Thyroid gland (tissue), 4 donors: Measurements from ENCODE around the gene KHNYN. TPM values are rescaled to one million over a fixed set of nuclear protein-coding genes. Genes with fewer than 3 reads are reported as not detected.
A peak's percentile ranks its signal among the peaks of the same experiment; 100 is the strongest.

ENCODE experiments used
- DNase-seq, 2 donors: peaks; one replicate each; pipeline ENCODE4 v3.0.0-alpha.2; 2019
- H3K27ac ChIP-seq, 3 donors: fragments of 200-600 bp; sonication (generic); 1 replicate in 2 of 3; 2 replicates in 1 of 3; pipeline ENCODE4 v1.5.1; 2016 to 2019; ENCODE audit warnings: mild to moderate bottlenecking in 1 of 3, moderate library complexity in 1 of 3
- H3K27me3 ChIP-seq: fragments of 200-600 bp; sonication (generic); one replicate; pipeline ENCODE4 v1.5.1; 2019
- H3K36me3 ChIP-seq, 2 donors: fragments of 200-600 bp; sonication (generic); one replicate each; pipeline ENCODE4 v1.5.1; 2016 to 2019
- H3K4me1 ChIP-seq, 2 donors: fragments of 200-600 bp; sonication (generic); one replicate each; pipeline ENCODE4 v1.5.1; 2017 to 2019
- H3K4me3 ChIP-seq, 3 donors: fragments of 200-600 bp; sonication (generic); replicated peaks in 1 of 3; 1 replicate in 2 of 3; 2 replicates in 1 of 3; pipeline ENCODE4 v1.5.1; 2016; ENCODE audit warnings: mild to moderate bottlenecking in 1 of 3
- H3K9me3 ChIP-seq: fragments of 200-600 bp; sonication (generic); one replicate; pipeline ENCODE4 v1.5.1; 2017
- POLR2A ChIP-seq, 2 donors: fragments of 450-650 bp; IDR thresholded peaks; one replicate each; pipeline ENCODE4 v1.6.1; 2017; ENCODE audit warnings: antibody characterized with exemption in 2 of 2, mild to moderate bottlenecking in 2 of 2, moderate library complexity in 1 of 2
- WGBS, 2 donors: methylation state at CpG; one replicate each; pipeline ENCODE4 v1.1.5; 2017; 5-methylcytosine and 5-hydroxymethylcytosine counted together
- intact Hi-C: fragments of 100-400 bp; cut with DNase I; formaldehyde crosslinking; loops from one replicate; pipeline ENCODE4 v1.15.1; 2023
- total RNA-seq, 4 donors: library from RNA; depleted of rRNA; stranded (reverse); fragments of >200 nt; gene quantifications; one replicate each; pipeline ENCODE4 v1.2.3, GENCODE V29; 2016
- TF ChIP-seq, protein P1 (sequence below), 6 experiments: fragments of 200-600 bp in 3 of 6; fragments of 450-650 bp in 3 of 6; sonication (generic) in 3 of 6; IDR thresholded peaks; one replicate each; pipeline ENCODE4 v1.5.1; 2016 to 2019; ENCODE audit warnings: antibody characterized with exemption in 6 of 6, mild to moderate bottlenecking in 2 of 6, inconsistent platforms in 1 of 6, moderate library complexity in 1 of 6

The KHNYN gene
- total RNA-seq, 4 donors from 2014 or later: 46.9 to 75.0 (median 48.3) TPM

DNA sequence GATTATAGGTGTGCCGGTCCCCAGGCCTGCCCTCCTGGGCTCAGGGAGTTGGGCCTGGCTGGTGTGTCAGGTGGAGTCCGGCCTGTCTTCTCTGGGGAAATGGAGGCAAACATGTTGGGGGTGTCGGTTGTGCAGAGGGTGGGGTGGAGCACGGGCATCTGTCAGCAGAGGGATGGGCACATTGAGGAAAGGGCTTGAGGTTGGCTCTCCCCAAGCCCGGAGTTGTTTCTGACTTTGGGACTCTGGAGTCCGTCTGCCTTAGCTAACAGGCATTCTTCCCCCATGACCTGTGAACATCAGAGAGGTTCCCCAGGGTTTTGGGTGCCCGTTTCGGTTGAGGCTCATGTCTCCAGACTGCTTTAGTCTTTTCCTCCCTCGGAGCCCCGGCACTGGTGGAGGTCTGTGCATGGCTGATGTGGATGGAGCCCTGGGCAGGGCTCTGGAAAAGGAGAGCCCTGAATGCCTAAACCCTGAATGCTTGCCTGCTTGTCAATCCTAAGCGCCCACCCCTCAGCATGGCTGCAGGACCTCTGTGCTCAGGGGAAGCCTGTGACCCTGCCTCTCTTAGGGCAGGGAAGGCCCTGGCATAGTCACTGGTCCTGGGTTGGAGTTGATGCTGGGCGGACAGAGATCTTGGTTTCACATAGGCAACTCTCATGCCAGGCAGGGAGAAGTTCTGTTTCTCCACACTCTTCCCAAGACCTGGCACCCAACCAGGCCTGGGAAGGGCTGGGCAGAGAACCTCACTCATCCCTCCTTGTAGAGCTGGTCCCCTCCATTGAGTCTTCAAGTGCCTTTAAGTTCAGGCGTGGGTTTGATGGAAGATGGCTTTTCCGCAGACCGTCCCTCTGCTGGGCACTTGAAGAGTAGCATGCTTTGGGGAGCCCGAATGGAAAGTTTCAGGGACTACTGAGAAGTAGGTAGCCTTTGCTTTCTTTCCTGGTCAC, 18.0 kb upstream of the KHNYN start:
- H3K36me3 ChIP-seq: peaks cover 13 to 17% of the 10 kb centered on the region in 2 donors
- no peak overlapping the region for H3K4me3 ChIP-seq
- intact Hi-C loops: no loop called here
- H3K27me3 ChIP-seq: no peaks in the 10 kb centered on the region
- DNase-seq: peak; percentile 82 to 91
- H3K27ac ChIP-seq: peak overlapping the region in 2 of 3 donors; percentile 8 to 40
- H3K9me3 ChIP-seq: no peaks in the 10 kb centered on the region
- WGBS, 2 donors: 64 to 70% methylated on average over 12 to 16 of the region's 16 CpGs
- TF ChIP-seq, protein P1, sequence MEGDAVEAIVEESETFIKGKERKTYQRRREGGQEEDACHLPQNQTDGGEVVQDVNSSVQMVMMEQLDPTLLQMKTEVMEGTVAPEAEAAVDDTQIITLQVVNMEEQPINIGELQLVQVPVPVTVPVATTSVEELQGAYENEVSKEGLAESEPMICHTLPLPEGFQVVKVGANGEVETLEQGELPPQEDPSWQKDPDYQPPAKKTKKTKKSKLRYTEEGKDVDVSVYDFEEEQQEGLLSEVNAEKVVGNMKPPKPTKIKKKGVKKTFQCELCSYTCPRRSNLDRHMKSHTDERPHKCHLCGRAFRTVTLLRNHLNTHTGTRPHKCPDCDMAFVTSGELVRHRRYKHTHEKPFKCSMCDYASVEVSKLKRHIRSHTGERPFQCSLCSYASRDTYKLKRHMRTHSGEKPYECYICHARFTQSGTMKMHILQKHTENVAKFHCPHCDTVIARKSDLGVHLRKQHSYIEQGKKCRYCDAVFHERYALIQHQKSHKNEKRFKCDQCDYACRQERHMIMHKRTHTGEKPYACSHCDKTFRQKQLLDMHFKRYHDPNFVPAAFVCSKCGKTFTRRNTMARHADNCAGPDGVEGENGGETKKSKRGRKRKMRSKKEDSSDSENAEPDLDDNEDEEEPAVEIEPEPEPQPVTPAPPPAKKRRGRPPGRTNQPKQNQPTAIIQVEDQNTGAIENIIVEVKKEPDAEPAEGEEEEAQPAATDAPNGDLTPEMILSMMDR (IDR thresholded peaks at IDR 0.05): peak; percentile 36 to 80 (median 68)
- no peak for TF ChIP-seq POLR2A (IDR thresholded peaks at IDR 0.05)
- H3K4me1 ChIP-seq: peaks cover 6 to 9% of the 10 kb centered on the region in 2 donors

DNA sequence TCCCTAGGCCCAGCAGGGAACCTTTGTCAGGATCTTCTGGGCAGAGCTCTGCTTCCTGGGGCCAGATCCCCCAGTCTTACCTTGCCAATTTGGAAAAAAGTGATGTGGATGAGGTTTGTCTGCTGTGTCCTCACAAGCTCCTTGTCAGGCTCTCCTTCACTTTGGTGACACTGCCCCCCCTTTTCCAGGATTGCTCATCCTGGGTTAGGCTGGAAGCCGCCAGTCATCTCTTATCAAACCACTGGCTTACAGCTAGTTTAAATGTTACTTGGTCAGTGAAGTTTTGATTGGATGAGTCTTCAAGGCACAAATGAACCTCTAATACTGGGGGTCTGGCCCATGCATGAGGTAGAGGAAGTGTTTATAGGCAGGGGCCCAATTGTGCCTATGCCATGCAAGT, 15.7 kb upstream of the KHNYN start:
- intact Hi-C loops: no loop called here
- WGBS, 2 donors: 100% methylated on average over 1 of the region's 1 CpG

DNA sequence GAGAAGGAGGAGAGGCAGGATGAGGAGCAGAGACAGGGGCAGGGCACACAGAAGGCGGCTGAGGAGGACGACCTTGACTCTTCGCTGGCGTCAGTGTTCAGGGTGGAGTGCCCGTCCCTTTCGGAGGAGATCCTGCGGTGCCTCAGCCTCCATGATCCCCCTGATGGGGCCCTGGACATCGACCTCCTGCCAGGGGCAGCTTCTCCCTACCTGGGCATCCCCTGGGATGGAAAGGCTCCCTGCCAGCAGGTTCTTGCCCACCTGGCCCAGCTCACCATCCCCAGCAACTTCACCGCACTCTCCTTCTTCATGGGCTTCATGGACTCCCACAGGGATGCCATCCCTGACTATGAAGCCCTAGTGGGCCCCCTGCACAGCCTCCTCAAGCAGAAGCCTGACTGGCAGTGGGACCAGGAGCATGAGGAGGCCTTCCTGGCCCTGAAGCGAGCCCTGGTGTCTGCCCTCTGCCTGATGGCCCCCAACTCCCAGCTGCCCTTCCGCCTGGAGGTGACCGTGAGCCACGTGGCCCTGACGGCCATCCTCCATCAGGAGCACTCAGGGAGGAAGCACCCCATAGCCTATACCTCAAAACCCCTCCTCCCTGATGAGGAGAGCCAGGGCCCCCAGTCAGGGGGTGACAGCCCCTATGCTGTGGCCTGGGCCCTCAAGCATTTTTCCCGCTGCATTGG, 14.9 kb upstream of the KHNYN start:
- Histone ChIP-seq H3K9me3 (no peaks in the 10 kb centered on the region), H3K4me1 (peaks cover 9 to 22% of the 10 kb centered on the region in 2 donors), H3K27ac (no peak overlapping the region), H3K4me3 (no peak overlapping the region), H3K36me3 (peaks cover 0 to 3% of the 10 kb centered on the region in 2 donors), H3K27me3 (no peaks in the 10 kb centered on the region)
- 93 to 94% methylated on average over 14 of the region's 15 CpGs for WGBS, 2 donors
- TF ChIP-seq, protein P1 (IDR thresholded peaks at IDR 0.05): no peak
- TF ChIP-seq POLR2A (IDR thresholded peaks at IDR 0.05): no peak
- no peak for DNase-seq
- intact Hi-C loops: no loop called here

More for the DNA sequence above, 15.7 kb upstream of the KHNYN start:
- H3K9me3 ChIP-seq: no peaks in the 10 kb centered on the region
- TF ChIP-seq POLR2A (IDR thresholded peaks at IDR 0.05): no peak
- TF ChIP-seq, protein P1 (IDR thresholded peaks at IDR 0.05): no peak
- H3K4me1 ChIP-seq: peaks cover 9 to 20% of the 10 kb centered on the region in 2 donors
- no peak overlapping the region for H3K27ac ChIP-seq
- H3K27me3 ChIP-seq: no peaks in the 10 kb centered on the region
- no peak for DNase-seq
- H3K36me3 ChIP-seq: peaks cover 5 to 7% of the 10 kb centered on the region in 2 donors
- no peak overlapping the region for H3K4me3 ChIP-seq

DNA sequence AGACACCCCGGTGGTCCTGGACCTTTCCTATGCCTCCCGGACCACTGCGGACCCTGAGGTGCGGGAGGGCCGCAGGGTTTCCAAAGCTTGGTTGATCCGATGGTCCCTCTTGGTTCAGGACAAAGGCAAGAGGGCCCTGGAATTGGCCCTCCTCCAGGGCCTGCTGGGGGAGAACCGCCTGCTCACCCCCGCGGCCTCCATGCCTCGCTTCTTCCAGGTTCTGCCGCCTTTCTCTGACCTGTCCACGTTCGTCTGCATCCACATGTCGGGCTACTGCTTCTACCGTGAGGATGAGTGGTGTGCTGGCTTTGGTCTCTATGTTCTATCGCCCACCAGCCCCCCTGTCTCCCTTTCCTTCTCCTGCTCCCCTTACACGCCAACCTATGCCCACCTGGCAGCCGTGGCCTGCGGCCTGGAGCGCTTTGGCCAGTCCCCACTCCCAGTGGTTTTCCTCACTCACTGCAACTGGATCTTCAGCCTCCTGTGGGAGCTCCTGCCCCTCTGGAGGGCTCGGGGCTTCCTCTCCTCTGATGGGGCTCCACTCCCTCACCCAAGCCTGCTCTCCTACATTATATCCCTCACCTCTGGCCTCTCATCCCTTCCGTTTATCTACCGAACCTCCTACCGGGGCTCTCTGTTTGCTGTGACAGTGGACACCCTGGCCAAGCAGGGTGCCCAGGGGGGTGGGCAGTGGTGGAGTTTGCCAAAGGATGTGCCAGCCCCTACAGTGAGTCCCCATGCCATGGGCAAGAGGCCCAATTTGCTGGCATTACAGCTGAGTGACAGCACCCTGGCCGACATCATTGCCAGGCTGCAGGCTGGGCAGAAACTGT, 14.1 kb upstream of the KHNYN start:
- Histone ChIP-seq H3K4me1 (peaks cover 9 to 22% of the 10 kb centered on the region in 2 donors), H3K36me3 (peaks cover 0 to 3% of the 10 kb centered on the region in 2 donors), H3K4me3 (no peak overlapping the region), H3K27me3 (no peaks in the 10 kb centered on the region), H3K27ac (no peak overlapping the region), H3K9me3 (no peaks in the 10 kb centered on the region)
- TF ChIP-seq POLR2A (IDR thresholded peaks at IDR 0.05): no peak
- TF ChIP-seq, protein P1 (IDR thresholded peaks at IDR 0.05): no peak
- intact Hi-C loops: no loop called here
- WGBS, 2 donors: 91% methylated on average over 19 to 24 of the region's 25 CpGs
- no peak for DNase-seq
